Measurements from ENCODE around the gene MAP3K14.

Gene MAP3K14

DNA sequence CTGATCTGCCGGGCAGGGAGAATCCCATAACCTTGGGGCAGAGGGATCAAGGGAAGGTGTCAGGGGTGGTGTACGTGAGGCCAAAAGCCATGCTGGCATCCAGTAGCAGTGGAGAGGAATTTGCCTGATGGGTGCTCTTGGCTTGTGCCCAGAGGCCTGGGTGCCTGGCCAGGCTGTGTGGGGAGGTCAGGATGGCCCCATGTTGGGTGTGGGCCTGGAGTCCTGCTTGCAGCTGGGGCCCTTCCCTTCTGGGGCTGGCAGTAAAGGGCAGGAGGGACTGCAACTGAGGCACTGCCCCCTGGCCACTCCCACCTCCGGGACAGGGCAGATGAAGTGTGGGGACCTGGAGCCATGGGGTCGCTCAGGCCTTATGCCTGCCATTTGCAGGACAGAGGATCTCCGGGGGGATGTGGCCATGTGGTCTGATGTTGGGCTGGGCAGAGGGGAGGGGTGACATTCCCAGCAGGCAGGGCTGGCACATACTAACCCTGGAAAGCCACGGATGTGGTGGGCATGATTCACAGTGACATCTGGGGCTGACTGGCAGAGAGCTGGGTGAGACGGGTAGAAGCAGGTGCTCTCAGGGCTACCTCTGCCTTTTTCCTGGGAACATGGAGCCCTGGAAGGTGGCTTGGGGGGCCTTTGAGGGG, 91.6 kb downstream of the MAP3K14 start:
- ChIA-PET CTCF (interaction anchor here (0.6 to 1.6 kb wide), 3 partner anchors 11 to 429 kb away, joined by 3 to 7 read pairs (median 4); no protein-coding TSS in a partner anchor), POLR2A (ENCODE audit: low non-redundant PET) (no interaction called here)
- TF ChIP-seq CTCF (conservative IDR thresholded peaks at IDR 0.05; ENCODE audit: low read depth), result no peak
- DNase-seq (ENCODE audit: low spot score), result no peak
- peak overlapping the region; percentile 94 for H3K27ac ChIP-seq

GRCh38 chr17:45224671-45225050, 92.2 kb downstream of the MAP3K14 start:
- ChIA-PET CTCF (interaction anchor here (0.6 to 1.0 kb wide), 3 partner anchors 14 to 178 kb away, joined by 3 to 4 read pairs (median 4); no protein-coding TSS in a partner anchor), POLR2A (ENCODE audit: low non-redundant PET) (no interaction called here)
- H3K27ac ChIP-seq, result peak overlapping the region; percentile 94
- no peak for DNase-seq (ENCODE audit: low spot score)
- no peak for TF ChIP-seq CTCF (conservative IDR thresholded peaks at IDR 0.05; ENCODE audit: low read depth)

DNA sequence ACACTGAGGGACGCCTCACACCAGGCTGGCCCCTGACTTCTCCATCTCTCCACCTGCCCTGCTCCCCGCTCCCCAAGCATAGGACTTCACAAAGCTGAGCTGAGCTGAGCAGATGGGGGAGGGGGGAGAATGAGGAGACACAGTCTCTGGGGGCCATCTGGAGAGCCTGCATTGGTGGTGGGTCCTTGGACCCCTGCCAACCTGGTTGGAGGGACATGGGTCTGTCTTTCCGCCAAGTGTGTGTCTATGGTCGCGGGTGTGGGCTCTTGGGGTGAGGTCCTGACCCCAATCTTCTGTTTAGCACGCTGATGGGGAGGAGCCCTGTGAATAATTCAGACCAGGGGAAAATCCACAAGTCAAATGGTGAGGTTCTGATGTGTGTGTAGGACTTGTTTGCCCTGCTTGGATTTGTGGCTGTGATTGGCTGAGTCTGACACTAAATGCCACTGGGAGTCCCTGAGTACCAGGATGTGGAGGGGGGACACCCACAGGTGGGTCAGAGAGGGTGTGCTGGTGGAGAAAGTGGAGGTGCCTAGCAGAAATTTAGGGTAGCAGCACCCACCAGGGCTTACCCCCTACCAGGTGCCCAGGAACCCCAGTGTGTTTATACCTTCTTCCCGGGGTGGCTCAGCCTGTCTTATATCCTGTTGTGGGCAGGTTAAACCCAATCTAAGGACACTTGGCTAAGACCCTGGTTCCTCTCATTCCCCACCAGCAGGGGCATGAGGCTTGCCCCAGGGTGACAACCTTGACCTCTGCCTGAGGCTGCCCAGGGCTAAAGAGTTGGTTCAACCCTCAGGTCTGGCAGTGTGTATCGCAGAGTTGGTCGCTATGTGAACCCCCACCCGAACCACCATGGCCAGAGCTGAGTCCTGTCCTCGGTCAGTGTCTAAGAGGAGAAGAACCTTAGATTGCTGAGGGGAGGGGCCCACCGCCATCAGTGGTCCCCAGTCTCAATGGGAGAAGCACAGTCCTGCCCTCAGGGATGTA, 93.0 kb downstream of the MAP3K14 start:
- CTCF ChIA-PET, result interaction anchor here (0.6 kb wide), 2 partner anchors 53 to 179 kb away, joined by 3 to 4 read pairs; no protein-coding TSS in a partner anchor

GRCh38 chr17:45222996-45223538, 93.8 kb downstream of the MAP3K14 start:
- POLR2A ChIA-PET (ENCODE audit: low non-redundant PET), result no interaction called here
- no peak for DNase-seq (ENCODE audit: low spot score)
- H3K27ac ChIP-seq, result peak overlapping the region; percentile 94
- TF ChIP-seq CTCF (conservative IDR thresholded peaks at IDR 0.05; ENCODE audit: low read depth), result no peak
- CTCF ChIA-PET, result interaction anchor here (0.7 kb wide), 1 partner anchor 8 kb away, joined by 3 read pairs; no protein-coding TSS in a partner anchor

More for the DNA sequence above, 93.0 kb downstream of the MAP3K14 start:
- H3K27ac ChIP-seq, result peak overlapping the region; percentile 94
- no peak for TF ChIP-seq CTCF (conservative IDR thresholded peaks at IDR 0.05; ENCODE audit: low read depth)
- POLR2A ChIA-PET (ENCODE audit: low non-redundant PET), result no interaction called here
- DNase-seq (ENCODE audit: low spot score), result no peak

- peak overlapping the region; percentile 94; the same call in 1 of the 2 replicates for H3K27ac ChIP-seq
These were observed 94.4 kb downstream of the MAP3K14 start for GRCh38 chr17:45222289-45222995.

More at GRCh38 chr17:45222289-45222995, 94.4 kb downstream of the MAP3K14 start:
- DNase-seq (ENCODE audit: low spot score), result no peak
- POLR2A ChIA-PET (ENCODE audit: low non-redundant PET), result no interaction called here
- TF ChIP-seq CTCF (conservative IDR thresholded peaks at IDR 0.05; ENCODE audit: low read depth), result no peak
- CTCF ChIA-PET, result interaction anchor here (0.7 kb wide), 1 partner anchor 9 kb away, joined by 3 read pairs; no protein-coding TSS in a partner anchor

Measured in RWPE1 (cell line).